HG03571 (cell line): ENCODE data around the gene ZNF426.
"Not testable (repeated sequence)": the region's sequence is repeated elsewhere in the genome, so short reads cannot be mapped to it uniquely, and the experiment has no call there.

Experiments used
- ATAC-seq: cut with Tn5 transposase; IDR thresholded peaks from one replicate; pipeline ENCODE4 v1.9.1; 2021; ENCODE audit not compliant: unreplicated experiment

ZNF426 gene

GRCh38 chr19:9538183-9539058, at the start of gene ZNF426:
Gene ZNF426, minus strand, starts transcription at chr19:9538645. Its CDS starts 2,413 bp downstream, at chr19:9536232.
- ATAC-seq: no peak

- no peak for ATAC-seq
Observed at GRCh38 chr19:9586764-9587163, 48.3 kb upstream of the ZNF426 start.

DNA sequence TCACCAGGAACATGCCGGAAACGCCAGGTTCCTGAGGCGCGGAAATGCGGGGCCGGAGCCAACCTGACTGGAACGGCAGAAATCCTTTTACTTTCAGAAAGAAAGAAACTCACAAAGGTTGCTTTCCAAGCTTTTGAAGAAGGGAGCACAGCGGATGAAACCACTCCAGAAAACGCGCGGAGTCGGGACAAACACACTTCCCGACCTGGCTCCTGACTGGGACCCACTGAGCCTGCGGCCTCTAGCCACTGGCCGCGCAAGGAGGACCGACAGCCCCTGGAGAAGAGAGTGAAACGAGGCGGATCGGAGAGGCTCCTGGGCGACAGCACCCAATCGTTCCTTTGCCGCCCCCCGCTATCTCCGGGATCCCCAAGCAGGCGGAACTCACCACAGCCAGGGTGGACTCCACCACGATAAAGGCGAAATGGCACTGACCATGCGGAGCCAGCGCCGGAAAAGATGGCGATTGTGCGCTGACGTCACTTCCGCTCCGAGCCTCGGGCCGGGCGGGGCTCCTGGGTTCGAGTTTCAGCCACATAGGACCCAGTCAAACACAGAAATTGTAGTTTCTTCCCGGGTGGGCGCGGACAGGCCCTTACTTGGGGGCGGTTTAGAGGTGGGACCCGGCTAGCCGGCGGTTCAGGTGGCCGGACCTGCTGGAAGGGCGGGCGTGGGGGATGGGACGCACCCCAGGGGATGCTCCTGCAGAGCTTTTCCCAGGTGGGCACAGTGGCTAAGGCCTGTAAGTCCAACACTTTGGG, 45.8 kb upstream of the ZNF426 start, which contains the start of gene ZNF121:
Gene ZNF121, minus strand, starts transcription at position 432 of the 761 bp plus-strand sequence. CDS start 16,407 bp downstream, outside the sequence.
- ATAC-seq: peak; percentile 82

DNA sequence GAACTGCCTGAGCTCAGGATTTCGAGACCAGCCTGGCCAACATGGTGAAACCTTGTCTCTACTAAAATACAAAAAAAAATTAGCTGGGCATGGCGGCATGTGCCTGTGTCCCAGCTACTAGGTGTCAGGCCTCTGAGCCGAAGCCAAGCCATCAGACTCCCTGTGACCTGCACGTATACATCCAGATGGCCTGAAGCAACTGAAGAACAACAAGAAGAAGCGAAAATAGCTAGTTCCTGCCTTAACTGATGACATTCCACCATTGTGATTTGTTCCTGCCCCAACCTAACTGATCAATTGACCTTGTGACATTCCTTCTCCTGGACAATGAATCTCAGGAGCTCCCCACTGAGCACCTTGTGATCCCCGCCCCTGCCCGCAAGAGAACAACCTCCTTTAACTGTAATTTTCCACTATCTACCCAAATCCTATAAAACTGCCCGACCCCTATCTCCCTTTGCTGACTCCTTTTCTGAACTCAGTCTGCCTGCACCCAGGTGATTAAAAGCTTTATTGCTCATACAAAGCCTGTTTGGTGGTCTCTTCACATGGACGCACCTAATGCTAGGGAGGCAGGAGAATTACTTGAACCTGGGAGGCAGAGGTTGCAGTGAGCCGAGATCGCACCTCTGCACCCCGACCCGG, 43.8 kb upstream of the ZNF426 start:
- not testable (repeated sequence) for ATAC-seq

GRCh38 chr19:9580728-9581127, 42.3 kb upstream of the ZNF426 start:
- no peak for ATAC-seq

DNA sequence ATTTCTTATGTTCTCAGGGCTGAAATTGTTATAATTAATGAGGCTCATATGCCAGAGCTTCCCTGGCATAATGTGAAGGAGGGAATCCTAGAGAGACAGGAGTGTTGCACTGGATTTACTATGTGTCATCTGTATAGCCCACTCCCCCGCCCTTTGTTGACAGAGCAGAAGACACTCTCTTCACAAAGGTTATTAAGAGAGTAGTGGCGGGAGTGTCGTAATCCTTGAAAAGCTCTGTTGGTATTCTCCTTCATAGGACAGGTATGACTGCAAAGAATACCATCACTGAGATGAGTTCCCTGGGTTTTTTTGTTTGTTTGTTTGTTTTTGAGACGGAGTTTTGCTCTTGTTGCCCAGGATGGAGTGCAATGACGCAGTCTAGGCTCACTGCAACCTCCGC, 31.8 kb upstream of the ZNF426 start:
- no peak for ATAC-seq

DNA sequence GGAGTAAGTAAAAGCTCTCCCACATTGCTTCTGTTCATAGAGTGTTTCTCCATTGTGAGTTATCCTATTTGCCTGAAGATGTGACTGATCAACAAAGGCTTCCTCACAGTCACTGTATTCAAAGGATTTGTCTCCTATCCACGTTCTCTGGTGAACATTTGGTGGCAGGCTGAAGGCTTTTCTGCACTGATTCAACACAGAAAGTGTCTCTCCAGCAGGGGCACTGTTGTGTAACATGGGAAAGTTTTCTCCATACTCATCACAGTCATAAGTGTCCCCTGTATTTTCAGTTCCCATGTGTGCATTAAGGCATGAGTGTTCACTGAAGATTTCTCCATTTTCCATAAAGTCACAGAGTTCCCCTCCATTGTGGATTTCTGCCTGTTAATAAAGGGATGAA, 28.3 kb upstream of the ZNF426 start:
- no peak for ATAC-seq

DNA sequence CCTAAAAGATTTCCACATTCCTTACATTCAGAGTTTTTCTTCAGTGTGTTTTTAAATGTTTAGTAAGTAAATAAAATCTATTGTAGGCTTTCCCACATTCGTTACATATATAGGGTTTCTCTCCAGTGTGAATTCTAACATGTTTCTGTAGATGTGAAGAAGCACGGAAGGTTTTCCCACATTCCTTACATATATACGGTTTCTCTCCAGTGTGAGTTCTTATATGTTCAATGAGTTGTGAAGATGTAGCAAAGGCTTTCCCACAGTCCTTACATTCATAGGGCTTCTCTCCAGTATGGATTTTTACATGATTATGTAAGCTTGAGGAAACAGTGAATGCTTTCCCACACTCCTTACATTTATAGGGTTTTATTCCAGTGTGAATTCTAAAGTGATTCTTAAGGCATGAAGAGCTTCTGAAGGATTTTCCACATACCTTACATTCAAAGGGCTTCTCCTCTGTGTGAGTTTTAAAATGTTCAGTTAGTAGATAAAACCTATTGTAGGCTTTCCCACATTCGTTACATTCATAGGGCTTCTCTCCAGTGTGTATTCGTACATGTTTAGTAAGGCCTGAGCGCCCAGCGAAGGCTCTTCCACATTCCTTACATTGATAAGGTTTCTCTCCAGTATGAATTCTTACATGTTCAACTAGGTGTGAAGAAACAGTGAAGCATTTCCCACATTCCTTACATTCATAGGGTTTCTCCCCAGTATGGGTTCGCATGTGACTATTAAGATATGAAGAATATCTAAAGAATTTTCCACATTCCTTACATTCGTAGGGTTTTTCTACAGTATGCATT, 27.7 kb upstream of the ZNF426 start:
- ATAC-seq: no peak

DNA sequence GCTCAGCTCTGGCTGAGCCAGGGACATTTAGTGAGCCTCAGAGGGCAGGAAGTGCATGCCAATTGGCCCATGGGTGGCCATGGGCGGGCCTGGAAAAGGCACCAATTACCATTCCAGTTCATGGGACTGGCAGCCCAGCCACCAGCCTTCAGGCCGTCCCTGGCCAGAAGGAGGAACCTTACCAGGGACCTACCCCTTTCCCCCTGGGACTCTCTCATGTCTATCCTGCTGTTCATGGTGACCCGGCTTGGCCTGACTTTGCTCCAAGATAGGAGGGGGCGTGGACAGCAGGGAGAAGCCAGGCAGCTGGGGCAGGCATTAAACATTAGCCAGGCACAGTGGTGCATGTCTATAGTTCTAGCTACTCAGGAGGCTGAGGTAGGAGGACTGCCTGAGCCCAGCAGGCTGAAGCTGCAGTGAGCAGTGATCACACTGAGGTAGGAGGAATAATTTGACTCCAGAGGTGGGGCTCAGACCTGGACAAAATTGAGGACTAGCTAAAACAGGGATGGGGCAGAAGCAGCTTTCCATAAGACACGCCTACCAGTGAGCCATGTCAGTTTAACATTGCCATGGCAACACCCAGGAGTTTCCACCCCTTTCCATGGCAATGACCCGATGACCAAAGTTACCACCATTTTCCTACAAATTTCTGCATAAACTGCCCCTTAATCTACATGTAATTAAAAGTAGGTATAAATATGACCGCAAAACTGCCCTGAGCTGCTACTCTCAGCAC, 14.3 kb upstream of the ZNF426 start:
- ATAC-seq: no peak

- no peak for ATAC-seq
Observed at GRCh38 chr19:9547870-9548269, 9.4 kb upstream of the ZNF426 start.

GRCh38 chr19:9541281-9541680, 2.8 kb upstream of the ZNF426 start:
- ATAC-seq: not testable (repeated sequence)

DNA sequence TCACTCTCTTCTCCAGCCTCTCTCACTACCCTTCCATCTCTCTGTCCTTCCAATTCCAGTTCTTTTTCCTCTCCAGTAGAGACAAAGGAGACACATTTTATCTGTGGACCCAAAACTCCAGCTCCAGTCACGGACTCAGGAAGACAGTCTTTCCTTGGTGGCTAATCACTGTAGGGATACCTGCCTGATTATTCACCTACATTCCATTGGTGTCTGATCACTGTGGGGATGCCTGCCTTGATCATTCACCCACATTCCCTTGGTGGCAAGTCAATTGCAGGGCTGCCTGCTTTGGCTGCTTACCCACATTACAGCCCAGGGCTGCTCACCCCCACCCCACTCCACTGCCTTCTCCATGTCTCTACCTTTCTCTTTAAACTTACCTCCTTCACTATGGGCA, 1.5 kb upstream of the ZNF426 start:
- not testable (repeated sequence) for ATAC-seq

DNA sequence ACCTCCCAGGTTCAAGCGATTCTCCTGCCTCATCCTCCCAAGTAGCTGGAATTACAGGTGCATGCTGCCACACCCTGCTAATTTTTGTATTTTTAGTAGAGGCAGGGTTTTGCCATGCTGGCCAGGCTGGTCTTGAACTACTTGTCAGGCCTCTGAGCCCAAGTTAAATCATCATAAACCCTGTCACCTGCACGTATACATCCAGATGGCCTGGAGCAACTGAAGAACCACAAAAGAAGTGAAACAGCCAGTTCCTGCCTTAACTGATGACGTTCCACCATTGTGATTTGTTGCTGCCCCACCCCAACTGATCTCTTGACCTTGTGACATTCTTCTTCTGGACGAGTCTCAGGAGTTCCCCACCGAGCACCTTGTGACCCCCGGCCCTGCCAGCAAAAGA, 756 bp upstream of the ZNF426 start:
- not testable (repeated sequence) for ATAC-seq

DNA sequence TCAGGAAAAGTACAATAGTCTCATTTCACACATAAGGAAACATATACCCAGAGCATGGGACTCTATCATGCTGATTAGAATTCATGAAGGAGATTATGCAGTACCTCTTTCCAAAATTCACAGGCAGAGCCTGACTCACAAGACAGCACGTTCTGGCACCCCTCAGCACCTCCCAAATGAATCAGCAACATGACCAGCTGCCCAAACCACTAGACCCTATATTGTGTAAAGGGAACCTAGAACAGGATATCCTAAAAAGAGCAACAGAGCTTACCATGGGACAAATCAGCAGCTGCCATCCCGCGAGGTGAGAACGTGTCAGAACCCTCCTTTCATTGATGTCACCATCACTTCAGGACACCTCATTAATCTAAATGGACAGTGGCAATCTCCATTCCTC, 2.5 kb downstream of the ZNF426 start:
- no peak for ATAC-seq

DNA sequence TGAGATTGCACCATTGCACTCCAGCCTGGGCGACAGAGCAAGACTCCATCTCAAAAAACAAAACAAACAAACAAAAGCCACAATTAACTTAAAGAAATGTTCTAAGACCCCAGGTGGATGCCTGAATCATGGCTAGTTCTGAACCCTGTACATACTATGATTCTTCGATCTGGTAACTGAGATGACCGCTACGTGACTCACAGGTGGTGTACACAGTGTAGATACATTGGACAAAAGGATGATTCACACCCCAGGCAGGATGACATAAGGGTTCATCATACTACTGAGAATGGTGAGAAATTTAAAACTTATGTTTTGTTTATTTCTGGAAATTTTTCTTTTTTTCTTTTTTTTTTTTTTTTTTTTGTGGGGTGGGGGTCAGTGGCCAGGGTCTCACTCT, 6.5 kb downstream of the ZNF426 start:
- no peak for ATAC-seq

GRCh38 chr19:9528757-9529336, 9.6 kb downstream of the ZNF426 start:
- no peak for ATAC-seq

- ATAC-seq: no peak
Observed at GRCh38 chr19:9523885-9524474, 14.5 kb downstream of the ZNF426 start.

DNA sequence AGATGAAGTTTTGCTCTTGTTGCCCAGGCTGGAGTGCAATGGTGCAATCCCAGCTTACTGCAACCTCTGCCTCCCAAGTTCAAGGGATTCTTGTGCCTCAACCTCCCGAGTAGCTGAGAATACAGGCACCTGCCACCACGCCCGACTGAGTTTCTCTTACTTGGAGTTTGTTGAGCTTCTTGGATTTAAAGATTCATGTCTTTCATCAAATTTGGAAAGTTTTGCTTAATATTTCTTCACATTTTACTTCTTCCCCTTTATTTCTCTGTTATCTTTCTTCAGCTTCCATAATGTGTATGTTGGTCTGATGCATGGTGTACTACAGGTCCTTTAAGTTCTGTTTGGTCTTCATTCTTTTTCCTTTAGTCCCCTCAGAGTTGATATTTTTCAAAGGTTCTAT, 31.2 kb downstream of the ZNF426 start:
- ATAC-seq: no peak

DNA sequence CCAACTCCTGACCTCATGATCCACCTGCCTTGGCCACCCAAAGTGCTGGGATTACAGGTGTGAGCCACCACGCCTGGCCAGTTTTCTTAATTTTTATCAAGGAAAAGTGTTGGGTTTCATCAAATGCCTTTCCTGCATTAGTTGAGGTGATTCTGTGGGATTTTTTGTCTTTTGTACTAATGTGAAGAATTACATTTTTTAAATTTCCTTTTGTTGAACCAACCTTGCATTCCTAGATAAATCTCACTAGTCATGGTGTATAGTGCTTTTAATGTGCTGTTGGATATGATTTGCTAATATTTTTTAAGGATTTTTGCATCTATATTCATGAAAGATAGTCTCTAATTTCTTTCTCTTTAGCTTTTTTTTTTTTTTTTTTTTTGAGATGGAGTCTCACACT, 37.6 kb downstream of the ZNF426 start:
- ATAC-seq: no peak
